Aorta (tissue), 5 donors: ENCODE results near the gene ZNF302. TPM values are rescaled to one million over a fixed set of nuclear protein-coding genes. Genes with fewer than 3 reads are reported as not detected.
A peak's percentile ranks its signal among the peaks of the same experiment; 100 is the strongest.

Source experiments
- ATAC-seq: fragments of 200-7000 bp; cut with Tn5 transposase; one replicate; pipeline ENCODE4 v1.9.1; 2022; ENCODE audit warnings: moderate library complexity; ENCODE audit not compliant: low FRiP score
- DNase-seq, 2 donors: peaks; one replicate each; pipeline ENCODE4 v3.0.0-alpha.2; 2020
- H3K27ac ChIP-seq, 2 donors: one replicate each; pipeline ENCODE4 v1.5.1; 2013; ENCODE audit warnings: low read length in 2 of 2, mild to moderate bottlenecking in 2 of 2, moderate library complexity in 2 of 2, control low read depth in 1 of 2, inconsistent platforms in 1 of 2, low read depth in 1 of 2
- H3K27me3 ChIP-seq, 2 donors: one replicate each; pipeline ENCODE4 v1.6.1; 2013; ENCODE audit warnings: control low read depth in 1 of 2, low read length in 1 of 2, mild to moderate bottlenecking in 1 of 2, moderate library complexity in 1 of 2; ENCODE audit not compliant: insufficient read depth in 2 of 2, control insufficient read depth in 1 of 2
- H3K36me3 ChIP-seq, 2 donors: one replicate each; pipeline ENCODE4 v1.6.1; 2013; ENCODE audit warnings: control low read depth in 1 of 2, low read length in 1 of 2, mild to moderate bottlenecking in 1 of 2; ENCODE audit not compliant: insufficient read depth in 2 of 2, control insufficient read depth in 1 of 2
- H3K4me1 ChIP-seq, 2 donors: one replicate each; pipeline ENCODE4 v1.6.1; 2013; ENCODE audit warnings: low read length in 2 of 2, control low read depth in 1 of 2, mild to moderate bottlenecking in 1 of 2, moderate library complexity in 1 of 2; ENCODE audit not compliant: insufficient read depth in 2 of 2, control insufficient read depth in 1 of 2
- H3K4me3 ChIP-seq, 2 donors: one replicate each; pipeline ENCODE4 v1.5.1; 2013; ENCODE audit warnings: low read length in 2 of 2, control low read depth in 1 of 2, mild to moderate bottlenecking in 1 of 2
- H3K9me3 ChIP-seq: one replicate; pipeline ENCODE4 v1.6.1; 2013; ENCODE audit warnings: mild to moderate bottlenecking, low read length; ENCODE audit not compliant: control insufficient read depth
- WGBS, 2 donors: extraction: QIAGEN DNeasy Blood & Tissue Kit; methylation state at CpG; one replicate each; pipeline ENCODE4 v1.1.7; 2013; 5-methylcytosine and 5-hydroxymethylcytosine counted together
- intact Hi-C, 2 donors: fragments of 100-400 bp; cut with DNase I; formaldehyde crosslinking; loops; one replicate each; pipeline versions ENCODE4 v1.14.2 to v1.15.0; 2022
- polyA plus RNA-seq, 2 donors: library from polyadenylated mRNA; stranded (reverse); fragments of 200-250 nt; gene quantifications; one replicate each; pipeline ENCODE4 v1.2.3, GENCODE V29; 2013
- total RNA-seq, 2 donors: library from RNA; stranded (reverse); fragmentation: NEBNext Ultra II Directional; extraction: Animal tissue kit (Norgen Biotek cat#: 25700); gene quantifications; one replicate each; pipeline ENCODE4 v1.2.1, GENCODE V29; 2021
- donor health status: healthy with polysubstance abuse.
- donor health status: Bipolar disorder and iron deficiency.
- donor health status: DM: no; HTN: no; CAD: no.
- donor health status: DM: no; HTN: no; CAD: no.
- donor health status: DM: yes; HTN: yes; CAD: no.

ZNF302 gene
- total and polyA plus RNA-seq, 4 donors, result 20.0 to 37.3 (median 22.2) TPM

DNA sequence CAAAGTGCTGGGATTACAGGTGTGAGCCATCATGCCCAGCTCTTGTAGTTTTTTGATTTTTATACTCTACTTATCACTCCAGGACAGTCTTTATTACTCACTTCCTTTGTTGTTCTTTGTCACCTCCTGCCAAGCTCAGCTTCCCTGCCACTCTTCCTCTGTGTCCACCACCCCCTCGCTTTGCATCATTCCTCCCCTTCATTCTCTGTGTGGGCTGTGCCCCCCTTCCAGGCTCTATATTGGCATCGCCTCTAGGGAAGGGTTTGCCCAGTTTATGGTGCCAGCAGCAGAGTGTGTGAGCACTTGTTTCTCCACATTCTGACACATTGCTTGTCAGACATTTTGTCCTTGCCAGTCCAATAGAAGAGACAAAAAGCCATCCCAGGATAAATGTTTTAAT, 15.1 kb downstream of the ZNF302 start:
- no peak overlapping the region for H3K4me3 ChIP-seq
- 35 to 37% methylated on average over 2 of the region's 2 CpGs for WGBS, 2 donors
- H3K27me3 ChIP-seq, result peaks cover 0 to 1% of the 10 kb centered on the region in 2 donors
- H3K4me1 ChIP-seq, result no peaks in the 10 kb centered on the region
- ATAC-seq (no peak), DNase-seq (no peak)
- intact Hi-C loops, result no loop called here
- H3K9me3 ChIP-seq, result peaks cover 15% of the 10 kb centered on the region
- H3K36me3 ChIP-seq, result no peaks in the 10 kb centered on the region
- H3K27ac ChIP-seq, result no peak overlapping the region

DNA sequence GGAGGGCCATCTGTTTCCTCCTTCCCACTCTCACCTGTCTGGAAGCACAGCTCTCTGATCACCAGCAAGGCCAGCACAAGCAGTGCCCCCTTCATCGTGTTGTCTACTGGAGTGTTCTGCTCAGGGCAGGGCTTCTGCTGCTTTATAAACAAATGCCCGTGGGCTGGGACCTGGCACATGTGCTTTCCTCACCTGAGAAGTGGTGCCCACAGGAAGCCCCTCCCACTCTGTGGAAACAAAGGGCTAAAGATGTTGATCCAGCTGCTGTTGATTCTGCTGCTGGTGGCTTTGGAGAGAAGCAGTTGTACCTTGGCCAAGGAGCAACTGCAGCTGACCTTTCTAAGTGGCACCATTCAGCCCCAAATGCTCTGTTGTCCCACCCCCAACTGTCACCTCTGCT, 30.2 kb downstream of the ZNF302 start:
- Histone ChIP-seq H3K27me3 (no peaks in the 10 kb centered on the region), H3K27ac (no peak overlapping the region), H3K4me1 (no peaks in the 10 kb centered on the region), H3K4me3 (no peak overlapping the region), H3K9me3 (peaks cover 2% of the 10 kb centered on the region), H3K36me3 (no peaks in the 10 kb centered on the region)
- no peak for ATAC-seq
- no peak for DNase-seq
- 56 to 68% methylated on average over 2 of the region's 2 CpGs for WGBS, 2 donors
- intact Hi-C loops, result loop anchor here in 1 of 2 donors (5.0 kb wide), 1 partner anchor 160 kb away; no protein-coding TSS in a partner anchor

DNA sequence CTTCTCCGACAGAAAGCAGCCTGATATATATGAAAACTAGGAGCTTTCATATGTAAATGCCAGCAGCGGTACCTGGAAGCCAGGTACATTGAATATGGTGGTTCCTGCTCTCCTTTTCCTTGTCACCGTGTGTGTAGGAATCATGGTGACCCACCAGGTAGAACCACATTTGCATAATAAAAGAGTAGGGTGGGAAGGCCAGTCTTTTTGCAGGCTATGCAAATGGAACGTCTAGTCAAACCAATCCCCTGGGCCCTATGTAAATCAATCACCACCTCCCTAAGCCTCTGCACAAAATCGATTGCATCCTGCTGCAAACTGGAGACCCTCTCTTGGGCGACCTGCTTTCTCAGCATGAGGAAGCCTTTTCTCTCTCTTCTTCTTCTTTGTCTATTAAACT, 34.4 kb downstream of the ZNF302 start:
- Histone ChIP-seq H3K27ac (no peak overlapping the region), H3K36me3 (no peaks in the 10 kb centered on the region), H3K27me3 (peaks cover 0 to 1% of the 10 kb centered on the region in 2 donors), H3K4me1 (no peaks in the 10 kb centered on the region), H3K9me3 (peaks cover 3% of the 10 kb centered on the region), H3K4me3 (no peak overlapping the region)
- no peak for ATAC-seq
- intact Hi-C loops, result loop anchor here (1.0 to 2.0 kb wide), 2 partner anchors 73 kb away; no protein-coding TSS in a partner anchor
- 54 to 55% methylated on average over 6 of the region's 6 CpGs for WGBS, 2 donors
- no peak for DNase-seq

DNA sequence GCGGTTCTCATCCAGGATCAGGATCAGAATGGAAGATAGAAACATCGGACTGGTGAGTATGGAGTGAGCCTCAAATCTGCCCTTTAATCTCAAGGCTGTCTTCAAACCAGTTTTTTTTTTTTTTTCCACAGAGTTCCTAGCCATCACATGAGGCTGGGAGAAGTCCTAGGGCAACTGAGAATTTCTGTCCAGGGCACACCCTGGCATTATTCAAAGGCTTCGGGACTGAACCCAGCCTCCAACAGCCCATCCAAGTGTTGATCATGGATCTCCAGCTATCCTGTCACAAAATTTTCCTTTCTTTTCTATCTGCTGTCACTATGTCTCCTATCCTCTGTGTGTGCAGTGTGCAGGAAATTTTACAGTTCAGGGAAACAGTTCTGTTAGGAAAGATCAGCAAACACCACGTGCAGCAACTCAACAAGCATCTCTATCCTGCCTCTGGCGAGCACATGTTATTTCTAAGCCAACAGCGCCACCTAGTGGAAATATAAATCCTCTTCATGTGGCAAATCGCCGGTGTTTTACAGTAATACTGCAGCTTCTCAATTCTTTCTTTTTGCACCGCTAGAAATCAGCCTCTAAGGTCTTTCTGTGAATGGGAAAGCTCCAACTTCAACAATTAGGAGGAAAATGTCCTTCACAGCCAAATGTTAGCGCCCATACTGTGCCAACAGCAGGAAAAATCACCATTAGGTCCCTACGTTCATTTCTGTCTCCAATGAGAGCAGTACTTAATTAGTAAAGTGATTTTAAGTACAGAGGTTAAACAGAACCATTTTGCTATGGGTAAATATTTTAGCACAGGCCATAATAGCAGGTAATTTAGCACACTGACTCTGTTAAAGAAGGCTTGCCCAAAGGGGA, 35.1 kb downstream of the ZNF302 start:
- intact Hi-C loops, result loop anchor here (1.0 to 2.0 kb wide), 2 partner anchors 73 to 74 kb away; no protein-coding TSS in a partner anchor
- H3K9me3 ChIP-seq, result peaks cover 2% of the 10 kb centered on the region
- H3K4me3 ChIP-seq, result no peak overlapping the region
- no peak for DNase-seq
- H3K4me1 ChIP-seq, result no peaks in the 10 kb centered on the region
- peaks cover 0 to 1% of the 10 kb centered on the region in 2 donors for H3K27me3 ChIP-seq
- WGBS, 2 donors, result 30 to 31% methylated on average over 11 of the region's 11 CpGs
- no peaks in the 10 kb centered on the region for H3K36me3 ChIP-seq
- peak; percentile 71 for ATAC-seq
- no peak overlapping the region for H3K27ac ChIP-seq

DNA sequence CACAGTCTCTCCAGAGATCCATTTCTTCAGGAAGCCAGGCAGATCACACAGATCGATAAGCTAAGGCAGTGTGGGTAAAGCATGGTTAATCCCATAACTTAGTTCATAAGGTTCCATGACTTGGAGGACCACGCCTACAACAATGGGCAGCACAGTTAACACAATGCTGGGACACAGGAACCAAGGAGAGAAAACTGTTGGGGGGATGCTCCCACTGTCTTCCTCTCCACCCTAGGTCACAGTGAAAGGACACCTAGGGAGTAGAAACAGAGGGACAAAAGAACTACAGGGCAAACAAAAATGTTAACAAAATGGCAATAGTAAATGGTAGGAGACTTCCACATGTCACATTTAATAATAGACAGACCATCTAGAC, 35.8 kb downstream of the ZNF302 start:
- Histone ChIP-seq H3K9me3 (peaks cover 2% of the 10 kb centered on the region), H3K27ac (no peak overlapping the region), H3K4me1 (no peaks in the 10 kb centered on the region), H3K36me3 (no peaks in the 10 kb centered on the region), H3K4me3 (no peak overlapping the region), H3K27me3 (peaks cover 0 to 1% of the 10 kb centered on the region in 2 donors)
- 76 to 82% methylated on average over 2 of the region's 2 CpGs for WGBS, 2 donors
- DNase-seq, result no peak
- intact Hi-C loops, result loop anchor here in 1 of 2 donors (2.0 kb wide), 1 partner anchor 74 kb away; no protein-coding TSS in a partner anchor
- no peak for ATAC-seq

DNA sequence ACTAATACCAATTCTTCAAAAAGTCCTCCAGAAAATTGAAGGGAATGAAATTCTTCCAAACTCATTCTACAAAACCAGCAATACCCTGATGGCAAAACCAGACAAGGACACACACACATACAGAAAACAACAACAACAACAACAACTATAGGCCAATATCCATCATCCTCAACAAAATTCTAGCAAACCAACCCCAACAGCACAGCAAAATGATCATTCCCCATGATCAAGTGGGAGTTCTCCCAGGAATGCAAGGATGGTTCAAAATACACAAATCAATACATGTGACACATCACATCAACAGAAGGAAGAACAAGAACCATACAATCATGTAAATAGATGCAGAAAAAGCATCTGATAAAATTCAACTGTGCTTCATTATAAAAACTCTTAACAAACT, 37.9 kb downstream of the ZNF302 start:
- ATAC-seq (no peak), DNase-seq (no peak)
- intact Hi-C loops, result no loop called here
- peaks cover 0 to 1% of the 10 kb centered on the region in 2 donors for H3K27me3 ChIP-seq
- H3K4me1 ChIP-seq, result no peaks in the 10 kb centered on the region
- H3K4me3 ChIP-seq, result no peak overlapping the region
- peaks cover 2% of the 10 kb centered on the region for H3K9me3 ChIP-seq
- no peak overlapping the region for H3K27ac ChIP-seq
- H3K36me3 ChIP-seq, result no peaks in the 10 kb centered on the region

DNA sequence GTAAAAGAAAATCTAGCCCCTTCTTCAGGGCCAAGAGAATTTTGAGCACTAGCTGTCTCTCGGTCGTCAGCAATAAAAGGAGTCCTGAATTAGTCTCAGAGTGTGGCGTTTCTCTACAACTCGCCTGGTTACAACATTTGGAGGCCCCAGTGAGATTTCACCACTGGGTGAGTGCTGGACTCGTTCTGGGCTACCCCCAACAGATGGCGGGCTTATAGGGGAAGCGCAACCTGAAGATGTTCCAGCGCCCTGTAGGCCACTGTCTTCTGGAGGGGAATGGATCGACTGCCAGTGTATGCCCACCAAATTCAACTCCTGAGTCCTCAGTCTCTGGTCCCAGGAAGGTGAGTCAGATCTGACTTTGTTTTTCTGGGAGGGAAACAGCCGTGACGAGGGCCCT, 44.9 kb downstream of the ZNF302 start:
- H3K27me3 ChIP-seq, result no peaks in the 10 kb centered on the region
- 46 to 57% methylated on average over 11 of the region's 11 CpGs for WGBS, 2 donors
- H3K9me3 ChIP-seq, result no peaks in the 10 kb centered on the region
- H3K27ac ChIP-seq, result no peak overlapping the region
- ATAC-seq (no peak), DNase-seq (no peak)
- no peaks in the 10 kb centered on the region for H3K36me3 ChIP-seq
- H3K4me3 ChIP-seq, result no peak overlapping the region
- no peaks in the 10 kb centered on the region for H3K4me1 ChIP-seq
- intact Hi-C loops, result no loop called here

DNA sequence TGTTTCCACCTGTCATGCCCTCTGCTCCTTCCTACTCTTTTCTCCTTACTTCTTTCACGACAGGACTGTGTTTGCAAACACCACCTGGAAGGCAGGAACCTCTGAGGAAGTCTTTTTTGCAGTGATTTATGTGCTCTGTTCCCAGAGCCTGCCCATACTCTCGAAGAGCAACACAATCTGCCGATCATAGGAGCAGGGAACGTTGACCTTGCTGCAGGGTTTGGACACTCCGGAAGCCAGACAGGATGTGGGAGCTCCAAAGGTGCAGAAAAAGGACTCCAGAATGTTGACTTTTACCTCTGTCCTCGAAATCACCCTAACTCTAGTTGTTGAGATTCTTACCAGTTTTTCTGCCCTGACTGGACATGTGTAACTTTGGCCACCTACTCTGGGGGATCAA, 47.9 kb downstream of the ZNF302 start:
- H3K36me3 ChIP-seq, result no peaks in the 10 kb centered on the region
- ATAC-seq (no peak), DNase-seq (no peak)
- intact Hi-C loops, result no loop called here
- H3K4me1 ChIP-seq, result no peaks in the 10 kb centered on the region
- H3K27me3 ChIP-seq, result no peaks in the 10 kb centered on the region
- H3K27ac ChIP-seq, result no peak overlapping the region
- no peaks in the 10 kb centered on the region for H3K9me3 ChIP-seq
- H3K4me3 ChIP-seq, result no peak overlapping the region
- 45 to 50% methylated on average over 6 of the region's 6 CpGs for WGBS, 2 donors
